Keratinocyte (primary cell): ENCODE data around the gene BAG5. TPM values are rescaled to one million over a fixed set of nuclear protein-coding genes. Genes with fewer than 3 reads are reported as not detected.

ENCODE experiments used
- DNase-seq: peaks from one replicate; pipeline ENCODE4 v3.0.0-alpha.2; 2011; ENCODE audit warnings: low read depth, missing footprints, low spot score
- FAIRE-seq: peaks from 2 replicates; lab custom pipeline; 2011; peaks lifted over from hg19 to GRCh38; lab: Jason Lieb, UNC
- H2AFZ ChIP-seq: 2 replicates; pipeline ENCODE4 v1.6.0; 2012; ENCODE audit warnings: low read length, control low read depth, inconsistent platforms; ENCODE audit not compliant: control insufficient read depth
- H3K27ac ChIP-seq: 2 replicates; pipeline ENCODE4 v1.5.1; 2011; ENCODE audit warnings: low read length; ENCODE audit not compliant: control insufficient read depth, insufficient read depth
- H3K27me3 ChIP-seq: 3 replicates; pipeline ENCODE4 v1.6.0; 2011; ENCODE audit warnings: low read length; ENCODE audit not compliant: control insufficient read depth, insufficient read depth; ENCODE audit errors: extremely low read depth
- H3K36me3 ChIP-seq, 2 experiments: 2 replicates in 1 of 2; 3 replicates in 1 of 2; pipeline ENCODE4 v1.5.1; 2011; ENCODE audit warnings: low read length in 2 of 2, mild to moderate bottlenecking in 1 of 2; ENCODE audit not compliant: control insufficient read depth in 2 of 2, insufficient read depth in 2 of 2; ENCODE audit errors: extremely low read depth in 1 of 2
- H3K4me1 ChIP-seq: 3 replicates; pipeline ENCODE4 v1.5.1; 2011; ENCODE audit warnings: low read length; ENCODE audit not compliant: control insufficient read depth, insufficient read depth; ENCODE audit errors: extremely low read depth
- H3K4me2 ChIP-seq: 3 replicates; pipeline ENCODE4 v1.6.0; 2011; ENCODE audit warnings: low read depth, low read length; ENCODE audit not compliant: control insufficient read depth, insufficient read depth; ENCODE audit errors: extremely low read depth
- H3K4me3 ChIP-seq, 3 experiments: fragments of 200-600 bp in 1 of 3; sonication (generic) in 1 of 3; 2 replicates in 2 of 3; 3 replicates in 1 of 3; pipeline ENCODE4 v1.5.1; 2011 to 2016; ENCODE audit warnings: low read length in 3 of 3, mild to moderate bottlenecking in 3 of 3, control low read depth in 2 of 3, inconsistent platforms in 1 of 3, low read depth in 1 of 3, mixed read lengths in 1 of 3, mixed run types in 1 of 3, moderate library complexity in 1 of 3; ENCODE audit not compliant: control insufficient read depth in 2 of 3, insufficient read depth in 2 of 3; ENCODE audit errors: extremely low read depth in 1 of 3
- H3K79me2 ChIP-seq: 2 replicates; pipeline ENCODE4 v1.6.0; 2012; ENCODE audit warnings: low read length; ENCODE audit not compliant: control insufficient read depth, insufficient read depth
- H3K9ac ChIP-seq: 3 replicates; pipeline ENCODE4 v1.6.0; 2011; ENCODE audit warnings: low read length; ENCODE audit not compliant: control insufficient read depth, insufficient read depth; ENCODE audit errors: extremely low read depth
- H3K9me1 ChIP-seq: 3 replicates; pipeline ENCODE4 v1.6.0; 2011; ENCODE audit warnings: low read length; ENCODE audit not compliant: control insufficient read depth, insufficient read depth; ENCODE audit errors: extremely low read depth
- H3K9me3 ChIP-seq: 2 replicates; pipeline ENCODE4 v1.5.1; 2012; ENCODE audit warnings: low read depth, low read length; ENCODE audit not compliant: control insufficient read depth
- H4K20me1 ChIP-seq: 3 replicates; pipeline ENCODE4 v1.6.0; 2011; ENCODE audit warnings: low read length; ENCODE audit not compliant: control insufficient read depth, insufficient read depth; ENCODE audit errors: extremely low read depth
- CTCF ChIP-seq, 3 experiments: IDR thresholded peaks in 1 of 3; conservative IDR thresholded peaks in 1 of 3; optimal IDR thresholded peaks in 1 of 3; 2 replicates in 2 of 3; 3 replicates in 1 of 3; pipeline versions ENCODE3 to v1.5.1; 2011; ENCODE audit warnings: low read length in 3 of 3, mild to moderate bottlenecking in 3 of 3, moderate library complexity in 2 of 3, control low read depth in 1 of 3, inconsistent platforms in 1 of 3; ENCODE audit not compliant: insufficient read depth in 2 of 3; ENCODE audit errors: extremely low read depth in 1 of 3
- EZH2 ChIP-seq: IDR thresholded peaks from one replicate; pipeline ENCODE4 v1.6.1; 2012; ENCODE audit warnings: inconsistent platforms, mild to moderate bottlenecking, low read length, moderate library complexity
- dilution Hi-C: fragments of 300-500 bp; cut with MboI; formaldehyde crosslinking; loops from one replicate; pipeline ENCODE4 v1.7.0; 2020; ENCODE audit warnings: low sequenced_read_pairs; ENCODE audit not compliant: extremely low pct_ligation_motif_present
- polyA plus RNA-seq, 5 experiments: library from polyadenylated mRNA; depleted of rRNA in 3 of 5; stranded (reverse) in 3 of 5; stranded (forward) in 1 of 5; unstranded in 1 of 5; fragments of >200 nt; gene quantifications; 1 replicate in 1 of 5; 2 replicates in 3 of 5; 3 replicates in 1 of 5; pipeline versions ENCODE4 v1.2.1 to v1.2.3, GENCODE V29; 2011 to 2012; ENCODE audit warnings: missing spikeins in 2 of 5, low read depth in 1 of 5, low replicate concordance in 1 of 5

The BAG5 gene
- polyA plus RNA-seq, 1 donor (not counting 4 experiments of a cell fraction or from before 2014, with no cell fraction given), result 14.4 TPM

GRCh38 chr14:103569408-103569807, 7.0 kb upstream of the BAG5 start:
- Histone ChIP-seq H3K4me1 (peaks cover under 1% of the 10 kb centered on the region), H4K20me1 (no peaks in the 10 kb centered on the region), H3K9me3 (no peaks in the 10 kb centered on the region), H3K36me3 (peaks cover 4 to 6% of the 10 kb centered on the region in 2 experiments), H3K79me2 (peaks cover 58% of the 10 kb centered on the region), H3K4me2 (no peak overlapping the region), H3K27ac (no peak overlapping the region), H3K9me1 (no peaks in the 10 kb centered on the region), H3K4me3 (no peak overlapping the region), H3K9ac (no peak overlapping the region), H3K27me3 (no peaks in the 10 kb centered on the region), H2AFZ (no peak overlapping the region)
- no peak for TF ChIP-seq CTCF (optimal IDR thresholded peaks at IDR 0.05 in 1 of 3, IDR thresholded peaks at IDR 0.05 in 1 of 3, conservative IDR thresholded peaks at IDR 0.05 in 1 of 3; ENCODE audit: extremely low read depth in 1 of 3, insufficient read depth in 2 of 3, low read length in 3 of 3)
- no peak for TF ChIP-seq EZH2
- FAIRE-seq (no peak), DNase-seq (no peak)
- dilution Hi-C loops, result no loop called here

GRCh38 chr14:103568952-103569351, 6.5 kb upstream of the BAG5 start:
- H3K79me2 ChIP-seq, result peaks cover 59% of the 10 kb centered on the region
- H3K27ac ChIP-seq, result no peak overlapping the region
- dilution Hi-C loops, result no loop called here
- peaks cover 0 to 3% of the 10 kb centered on the region in 2 experiments for H3K36me3 ChIP-seq
- no peak overlapping the region for H3K9ac ChIP-seq
- FAIRE-seq, result no peak
- no peak for DNase-seq
- peaks cover 5% of the 10 kb centered on the region for H3K4me1 ChIP-seq
- H2AFZ ChIP-seq, result no peak overlapping the region
- H3K4me2 ChIP-seq, result no peak overlapping the region
- H3K9me3 ChIP-seq, result no peaks in the 10 kb centered on the region
- no peak overlapping the region for H3K4me3 ChIP-seq
- H3K27me3 ChIP-seq, result no peaks in the 10 kb centered on the region
- no peaks in the 10 kb centered on the region for H3K9me1 ChIP-seq
- no peaks in the 10 kb centered on the region for H4K20me1 ChIP-seq
- TF ChIP-seq CTCF (optimal IDR thresholded peaks at IDR 0.05 in 1 of 3, IDR thresholded peaks at IDR 0.05 in 1 of 3, conservative IDR thresholded peaks at IDR 0.05 in 1 of 3; ENCODE audit: extremely low read depth in 1 of 3, insufficient read depth in 2 of 3, low read length in 3 of 3), result no peak
- no peak for TF ChIP-seq EZH2
